ENCODE results near the gene OBSCN.

GRCh38 chr1:228206582-228207351 is 1.1 kb upstream of the OBSCN start:
- TF ChIP-seq, protein P1, sequence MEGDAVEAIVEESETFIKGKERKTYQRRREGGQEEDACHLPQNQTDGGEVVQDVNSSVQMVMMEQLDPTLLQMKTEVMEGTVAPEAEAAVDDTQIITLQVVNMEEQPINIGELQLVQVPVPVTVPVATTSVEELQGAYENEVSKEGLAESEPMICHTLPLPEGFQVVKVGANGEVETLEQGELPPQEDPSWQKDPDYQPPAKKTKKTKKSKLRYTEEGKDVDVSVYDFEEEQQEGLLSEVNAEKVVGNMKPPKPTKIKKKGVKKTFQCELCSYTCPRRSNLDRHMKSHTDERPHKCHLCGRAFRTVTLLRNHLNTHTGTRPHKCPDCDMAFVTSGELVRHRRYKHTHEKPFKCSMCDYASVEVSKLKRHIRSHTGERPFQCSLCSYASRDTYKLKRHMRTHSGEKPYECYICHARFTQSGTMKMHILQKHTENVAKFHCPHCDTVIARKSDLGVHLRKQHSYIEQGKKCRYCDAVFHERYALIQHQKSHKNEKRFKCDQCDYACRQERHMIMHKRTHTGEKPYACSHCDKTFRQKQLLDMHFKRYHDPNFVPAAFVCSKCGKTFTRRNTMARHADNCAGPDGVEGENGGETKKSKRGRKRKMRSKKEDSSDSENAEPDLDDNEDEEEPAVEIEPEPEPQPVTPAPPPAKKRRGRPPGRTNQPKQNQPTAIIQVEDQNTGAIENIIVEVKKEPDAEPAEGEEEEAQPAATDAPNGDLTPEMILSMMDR (IDR thresholded peaks at IDR 0.05): no peak
- no peak for TF ChIP-seq EZH2 (IDR thresholded peaks at IDR 0.05)
